GM18858 (cell line): Measurements from ENCODE around the gene UTP20.
A peak's percentile ranks its signal among the peaks of the same experiment; 100 is the strongest.
"Not testable (repeated sequence)": the region's sequence is repeated elsewhere in the genome, so short reads cannot be mapped to it uniquely, and the experiment has no call there.

Experiments
- ATAC-seq: cut with Tn5 transposase; IDR thresholded peaks from one replicate; pipeline ENCODE4 v1.9.1; 2021; ENCODE audit not compliant: unreplicated experiment

Gene UTP20

DNA sequence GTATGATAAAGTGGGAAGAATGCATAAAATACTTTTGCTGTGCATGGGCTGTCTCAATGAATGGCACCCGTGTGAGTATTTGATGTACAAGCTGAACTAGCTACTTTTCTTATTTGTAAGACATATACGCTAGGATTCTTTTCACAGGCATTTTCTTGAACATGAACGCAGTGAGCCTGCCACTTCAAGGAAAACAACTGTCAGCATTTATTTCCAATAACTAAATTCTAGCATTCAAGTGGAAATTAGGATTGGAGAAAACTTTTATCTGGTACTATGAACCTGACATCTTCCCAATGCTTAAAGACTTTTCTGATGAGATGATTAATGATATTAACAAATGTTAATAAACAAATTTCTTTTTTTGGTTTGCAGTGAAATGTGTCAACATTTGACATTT, 45.7 kb downstream of the UTP20 start:
- no peak for ATAC-seq

DNA sequence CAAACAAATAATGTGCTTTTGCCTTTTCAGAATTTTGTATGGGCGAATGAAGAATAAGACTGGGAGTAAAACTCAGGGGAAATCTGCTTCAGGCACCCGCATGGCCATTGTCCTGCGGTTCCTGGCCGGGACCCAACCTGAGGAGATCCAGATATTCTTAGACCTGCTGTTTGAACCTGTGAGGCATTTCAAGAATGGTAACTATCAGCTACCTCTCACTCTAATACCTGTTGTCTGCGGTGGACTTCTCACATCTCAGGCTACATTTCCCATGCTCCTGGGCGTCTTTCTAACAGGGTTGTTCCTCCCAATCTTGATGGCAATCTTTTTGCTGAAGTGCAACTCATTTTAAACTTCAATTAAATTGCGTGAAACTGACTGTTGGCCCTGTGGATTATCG, 47.1 kb downstream of the UTP20 start:
- no peak for ATAC-seq

DNA sequence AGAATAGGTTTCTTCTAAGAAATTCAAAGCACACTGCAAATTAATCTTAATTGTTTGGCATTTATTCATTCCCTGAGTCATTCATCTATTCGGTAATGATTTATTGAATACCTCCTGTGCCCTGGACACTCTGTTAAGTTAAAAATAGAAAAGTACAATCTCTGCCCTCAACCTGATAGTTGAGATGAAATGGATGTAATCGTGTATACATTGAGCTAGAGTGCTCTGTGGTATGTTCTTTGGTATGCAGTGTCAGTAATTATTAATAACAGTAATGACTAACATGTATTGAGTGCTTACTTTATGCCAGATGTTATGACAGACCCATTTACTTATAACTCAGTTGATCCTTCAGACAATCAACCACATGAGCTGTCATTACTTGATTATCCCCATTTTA, 47.6 kb downstream of the UTP20 start:
- no peak for ATAC-seq

DNA sequence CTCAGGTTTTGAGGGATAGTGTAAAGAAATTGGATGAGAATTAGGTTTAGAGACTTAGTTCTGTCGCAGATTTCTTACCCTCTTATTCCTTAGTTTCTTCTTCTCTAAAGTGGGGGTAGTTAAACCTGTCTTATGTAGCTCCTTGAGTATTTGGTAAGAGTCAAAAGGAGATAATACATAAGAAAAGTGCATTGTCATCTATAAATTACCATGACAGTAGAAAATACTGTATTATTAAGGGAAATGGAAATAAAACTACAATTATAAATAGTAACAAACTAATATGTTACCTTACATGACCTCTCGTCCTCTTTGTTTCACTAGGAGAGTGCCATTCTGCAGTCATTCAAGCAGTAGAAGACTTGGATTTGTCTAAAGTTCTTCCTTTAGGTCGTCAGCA, 49.0 kb downstream of the UTP20 start:
- no peak for ATAC-seq

DNA sequence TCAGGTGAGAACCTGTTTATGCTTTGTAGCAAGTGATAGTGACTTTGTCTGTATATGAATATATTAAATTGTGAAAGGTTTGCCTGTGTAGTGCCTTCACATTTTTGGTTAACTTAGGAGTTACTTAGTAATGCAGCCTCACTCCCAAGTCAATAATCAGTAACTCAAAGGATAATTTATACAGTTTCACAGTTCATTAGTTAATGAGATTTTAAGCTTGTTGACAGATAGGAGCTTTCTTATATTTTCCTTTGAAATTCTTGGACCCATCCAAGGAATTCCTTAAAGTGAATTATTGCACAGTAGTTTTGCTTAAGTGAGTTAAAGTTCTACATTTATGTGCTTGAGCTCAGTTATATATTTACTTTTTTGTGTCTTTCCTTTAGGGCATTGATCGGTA, 50.7 kb downstream of the UTP20 start:
- no peak for ATAC-seq

DNA sequence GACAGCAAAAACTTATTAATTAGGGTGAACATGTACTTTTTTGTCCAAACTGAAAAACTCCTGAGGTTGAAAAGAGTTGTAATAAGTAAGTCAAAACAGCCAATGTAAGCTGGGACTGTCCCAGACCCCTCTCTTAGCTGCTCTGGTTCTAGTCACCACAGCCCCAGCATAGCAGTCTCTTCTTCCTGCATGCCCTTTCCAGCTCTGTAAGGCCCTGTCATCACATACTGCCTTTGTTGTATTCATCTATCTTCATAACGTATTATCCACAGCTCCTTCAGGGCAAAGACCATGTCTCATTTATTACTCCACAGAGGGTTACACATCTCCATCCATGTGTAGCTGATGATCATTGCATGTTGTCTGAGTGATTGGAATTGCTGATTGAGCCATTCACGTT, 56.5 kb downstream of the UTP20 start:
- ATAC-seq: no peak

DNA sequence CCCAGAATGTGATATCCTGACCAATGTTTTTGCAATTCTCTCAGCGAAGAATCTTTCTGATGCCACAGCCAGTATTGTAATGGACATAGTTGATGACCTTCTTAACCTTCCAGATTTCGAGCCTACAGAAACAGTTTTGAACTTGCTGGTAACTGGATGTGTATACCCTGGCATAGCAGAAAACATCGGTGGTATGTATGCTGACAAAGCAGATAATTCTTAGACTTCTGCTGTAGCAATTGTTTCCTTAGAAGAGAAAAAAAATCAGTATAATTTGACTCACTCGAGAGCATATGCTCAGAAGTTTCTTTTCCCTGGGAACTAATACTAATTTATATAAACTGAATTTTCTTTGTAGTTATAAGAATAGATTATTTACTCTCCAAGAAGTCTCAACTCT, 58.2 kb downstream of the UTP20 start:
- no peak for ATAC-seq

DNA sequence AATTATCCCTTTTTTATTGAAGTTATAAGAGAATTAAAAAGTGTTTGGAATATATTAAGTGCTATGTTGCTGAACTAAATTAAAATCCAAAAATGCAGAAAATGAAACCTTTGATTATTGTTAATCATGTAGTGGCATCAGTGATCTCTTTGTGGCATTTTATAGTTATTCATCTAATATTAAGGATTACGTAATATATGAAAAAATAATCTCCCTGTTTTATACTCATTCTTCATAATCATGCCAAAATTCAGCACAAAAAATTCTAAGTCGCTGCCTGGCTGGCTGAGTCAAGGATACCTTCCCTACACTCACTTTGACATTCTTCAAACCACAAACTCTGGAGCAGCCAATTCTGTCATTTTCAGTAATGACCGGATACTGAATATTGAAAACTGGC, 64.0 kb downstream of the UTP20 start:
- no peak for ATAC-seq

DNA sequence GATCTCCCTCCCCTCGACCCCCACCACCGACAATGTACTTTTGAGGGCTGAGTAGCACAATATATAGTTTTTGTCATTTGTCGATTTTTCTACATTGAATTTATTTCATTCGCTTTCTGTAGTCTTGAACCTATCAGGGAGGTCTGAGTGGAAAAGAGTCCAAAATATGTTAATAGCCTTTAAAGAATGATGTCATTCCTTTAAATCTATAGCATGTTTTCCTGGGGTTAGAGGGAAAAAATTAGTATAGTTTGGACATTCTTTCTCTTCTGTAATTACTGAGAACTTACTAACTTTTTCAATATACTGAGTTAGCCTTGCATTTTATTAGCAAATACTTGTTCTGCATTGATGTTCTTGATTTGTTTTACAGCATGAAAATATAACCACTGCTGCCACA, 71.8 kb downstream of the UTP20 start:
- no peak for ATAC-seq

DNA sequence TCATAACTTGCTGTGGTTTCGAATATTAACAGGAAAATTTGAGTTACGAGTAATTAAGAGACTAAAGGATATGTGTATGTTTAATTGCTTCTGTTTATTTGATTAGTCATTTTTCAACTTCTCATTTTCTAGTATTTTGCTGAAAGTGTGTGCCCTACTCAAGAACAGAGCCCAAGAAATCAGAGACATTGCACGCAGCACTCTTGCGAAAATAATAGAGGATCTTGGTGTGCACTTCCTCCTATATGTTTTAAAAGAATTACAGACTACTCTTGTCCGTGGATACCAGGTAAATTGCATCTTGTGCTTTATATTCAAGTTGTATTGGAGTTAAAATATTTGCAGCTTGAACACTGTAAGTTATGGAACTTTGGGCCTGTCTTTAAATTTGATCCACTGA, 76.9 kb downstream of the UTP20 start:
- ATAC-seq: no peak

DNA sequence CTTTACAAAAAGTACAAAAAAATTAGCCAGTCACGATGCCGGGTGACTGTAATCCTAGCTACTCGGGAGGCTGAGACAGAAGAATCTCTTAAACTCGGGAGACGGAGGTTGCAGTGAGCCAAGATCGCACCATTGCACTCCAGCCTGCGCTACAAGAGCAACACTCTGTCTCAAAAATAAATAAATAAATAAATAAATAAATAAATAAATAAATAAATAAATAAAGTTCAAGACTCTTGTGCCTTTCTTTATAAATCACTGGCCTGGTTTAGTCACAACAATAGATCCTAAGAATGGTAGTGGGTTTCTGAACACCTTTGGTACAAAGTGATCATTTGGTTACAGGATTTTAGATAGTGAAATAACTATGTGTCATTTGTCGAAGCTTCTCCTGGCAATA, 81.5 kb downstream of the UTP20 start:
- ATAC-seq: no peak

DNA sequence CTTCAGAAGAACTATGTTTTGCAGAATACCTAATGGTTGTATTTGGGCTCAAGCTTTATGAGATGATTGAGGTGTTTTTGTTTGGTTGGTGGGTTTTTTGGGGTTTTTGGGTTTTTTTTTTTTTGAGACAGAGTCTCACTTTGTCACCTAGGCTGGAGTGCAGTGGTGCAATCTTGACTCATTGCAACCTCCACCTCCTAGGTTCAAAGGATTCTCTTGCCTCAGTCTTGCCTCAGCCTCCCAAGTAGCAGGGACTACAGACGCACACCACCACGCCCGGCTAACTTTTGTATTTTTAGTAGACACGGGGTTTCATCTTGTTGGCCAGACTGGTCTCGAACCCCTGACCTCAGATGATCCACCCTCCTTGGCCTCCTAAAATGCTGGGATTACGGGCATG, 88.1 kb downstream of the UTP20 start:
- no peak for ATAC-seq

DNA sequence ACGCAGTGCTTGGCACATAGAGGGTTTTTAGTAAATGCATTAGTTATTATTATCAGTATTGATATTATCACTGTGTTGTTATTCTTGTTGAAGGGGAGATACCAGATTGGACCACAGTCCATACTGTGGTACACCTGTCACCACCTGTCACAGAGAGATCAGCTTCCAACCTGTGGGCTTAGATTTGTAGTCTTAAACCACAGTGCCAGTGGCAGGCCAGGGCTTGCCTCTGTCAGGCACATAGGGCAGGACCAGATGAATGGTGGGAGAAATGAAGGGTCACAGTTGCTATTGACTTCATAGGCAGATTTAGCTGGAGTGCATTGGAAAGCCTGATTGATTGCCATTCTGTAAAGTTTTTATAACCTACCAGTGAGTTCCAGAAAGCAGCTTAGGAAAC, 92.5 kb downstream of the UTP20 start:
- ATAC-seq: no peak

DNA sequence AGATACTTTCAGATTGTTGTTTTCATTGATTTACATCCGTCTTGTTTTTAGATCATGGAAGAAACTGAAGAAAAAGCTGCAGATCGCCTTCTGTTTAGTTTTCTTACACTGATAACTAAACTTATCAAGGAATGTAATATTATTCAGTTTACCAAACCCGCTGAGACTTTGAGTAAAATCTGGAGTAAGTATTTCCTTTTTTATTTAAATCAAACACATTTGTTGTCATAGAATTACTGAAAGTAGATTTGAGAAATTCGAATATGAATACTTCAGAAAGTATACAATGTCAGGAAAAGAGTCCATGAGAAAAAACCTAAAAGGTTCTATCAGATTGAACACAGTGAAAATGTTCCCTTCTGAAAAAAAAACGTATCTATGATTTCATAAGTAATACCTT, 95.7 kb downstream of the UTP20 start:
- ATAC-seq: no peak

DNA sequence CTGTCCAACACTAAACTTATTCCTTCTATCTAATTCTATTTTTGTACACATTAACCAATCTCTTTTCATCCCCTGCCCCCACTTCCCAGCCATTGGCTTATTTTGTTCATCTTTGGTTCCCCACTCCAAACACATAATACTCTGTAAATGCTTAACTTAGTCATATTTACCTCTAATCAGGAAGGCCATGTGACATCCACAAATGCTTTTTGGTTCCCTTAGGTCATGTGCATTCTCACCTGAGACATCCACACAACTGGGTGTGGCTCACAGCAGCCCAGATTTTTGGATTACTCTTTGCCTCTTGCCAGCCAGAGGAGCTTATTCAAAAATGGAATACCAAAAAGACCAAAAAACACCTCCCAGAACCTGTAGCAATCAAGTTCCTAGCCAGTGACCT, 99.2 kb downstream of the UTP20 start:
- no peak for ATAC-seq

DNA sequence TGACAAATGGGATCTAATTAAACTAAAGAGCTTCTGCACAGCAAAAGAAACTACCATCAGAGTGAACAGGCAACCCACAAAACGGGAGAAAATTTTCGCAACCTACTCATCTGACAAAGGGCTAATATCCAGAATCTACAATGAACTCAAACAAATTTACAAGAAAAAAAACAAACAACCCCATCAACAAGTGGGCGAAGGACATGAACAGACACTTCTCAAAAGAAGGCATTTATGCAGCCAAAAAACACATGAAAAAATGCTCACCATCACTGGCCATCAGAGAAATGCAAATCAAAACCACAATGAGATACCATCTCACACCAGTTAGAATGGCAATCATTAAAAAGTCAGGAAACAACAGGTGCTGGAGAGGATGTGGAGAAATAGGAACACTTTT, 111.3 kb downstream of the UTP20 start:
- ATAC-seq: not testable (repeated sequence)

DNA sequence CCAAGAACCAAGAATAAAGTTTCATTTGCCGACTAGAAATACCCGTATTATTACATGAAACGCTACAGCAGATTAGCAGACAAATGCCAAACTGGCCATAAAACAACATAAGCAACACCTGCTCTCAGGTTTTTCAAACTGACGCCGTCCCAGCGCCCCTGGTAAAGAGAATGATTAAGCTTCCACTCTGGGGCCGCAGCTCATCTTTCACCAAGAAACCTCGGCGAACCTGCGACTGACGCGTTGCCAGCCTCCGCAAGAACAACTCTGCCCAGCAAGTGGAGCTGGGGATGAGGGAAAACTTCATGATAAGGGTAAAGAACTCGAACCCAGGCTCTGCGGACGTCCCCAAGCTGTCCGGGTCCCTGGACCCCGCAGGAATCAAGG, 127.1 kb downstream of the UTP20 start:
- ATAC-seq: no peak

DNA sequence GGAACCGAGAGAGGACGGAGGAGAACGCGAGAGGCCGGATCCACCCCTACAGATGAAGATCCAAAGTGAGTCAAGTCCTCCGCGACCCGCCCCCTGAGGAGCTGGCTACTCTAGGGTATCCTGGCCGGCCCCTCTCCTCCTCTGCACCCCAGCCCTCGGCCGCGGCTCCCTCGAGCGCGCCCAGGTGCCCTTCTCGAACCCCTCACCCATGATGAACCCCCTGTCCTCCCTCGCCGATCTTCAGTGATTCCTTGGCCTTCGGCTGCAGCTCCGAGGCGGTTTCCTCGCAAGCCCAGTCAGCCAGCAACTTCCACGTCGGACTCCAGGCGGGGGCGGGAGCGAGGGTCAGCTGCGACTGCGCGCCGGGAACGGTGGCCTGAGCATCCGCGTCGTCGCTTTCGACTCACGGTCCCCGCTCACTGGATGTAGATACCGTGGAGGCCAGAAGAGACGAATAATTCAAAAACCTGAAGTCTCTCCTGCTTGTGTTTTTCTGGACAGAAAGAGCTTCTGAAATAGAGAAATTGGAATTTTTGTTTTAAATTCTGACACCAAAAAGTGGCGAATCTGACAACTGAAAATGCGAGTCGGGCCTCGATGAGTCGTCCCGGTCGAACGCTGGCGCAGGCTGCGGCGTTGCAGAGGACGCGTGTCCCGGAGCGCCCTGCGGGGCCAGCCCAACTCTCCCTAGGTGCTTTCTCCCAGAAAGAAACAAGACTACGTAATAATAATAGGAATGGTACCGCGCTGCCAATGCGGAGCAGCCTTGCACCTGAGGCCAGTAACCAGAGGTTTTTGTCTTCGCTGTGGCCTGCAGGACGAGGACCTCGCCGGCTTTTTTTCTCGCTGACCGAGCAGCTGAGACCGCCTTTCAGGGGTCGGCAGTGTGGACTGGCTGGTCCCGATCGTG, 127.8 kb downstream of the UTP20 start, which contains the start of gene ARL1:
ARL1 (minus strand) TSS at position 337 of the 910 bp plus-strand sequence; CDS start at position 210, 127 bp downstream.
- ATAC-seq: peak; percentile 57

DNA sequence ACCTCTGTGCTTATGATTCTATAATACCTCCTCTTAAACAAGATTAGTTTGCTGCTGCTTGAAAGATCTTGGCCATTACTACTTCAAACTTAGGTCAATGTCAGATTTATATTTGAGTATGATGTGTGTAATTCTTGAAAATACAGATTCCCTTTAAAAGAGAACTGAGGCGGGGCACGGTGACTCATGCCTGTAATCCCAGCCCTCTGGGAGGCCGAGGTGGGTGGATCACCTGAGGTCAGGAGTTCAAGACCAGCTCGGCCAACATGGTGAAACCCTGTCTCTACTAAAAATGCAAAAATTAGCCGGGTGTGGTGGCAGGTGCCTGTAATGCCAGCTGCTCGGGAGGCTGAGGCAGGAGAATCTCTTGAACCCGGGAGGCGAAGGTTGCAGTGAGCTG, 130.3 kb downstream of the UTP20 start:
- ATAC-seq: not testable (repeated sequence)

DNA sequence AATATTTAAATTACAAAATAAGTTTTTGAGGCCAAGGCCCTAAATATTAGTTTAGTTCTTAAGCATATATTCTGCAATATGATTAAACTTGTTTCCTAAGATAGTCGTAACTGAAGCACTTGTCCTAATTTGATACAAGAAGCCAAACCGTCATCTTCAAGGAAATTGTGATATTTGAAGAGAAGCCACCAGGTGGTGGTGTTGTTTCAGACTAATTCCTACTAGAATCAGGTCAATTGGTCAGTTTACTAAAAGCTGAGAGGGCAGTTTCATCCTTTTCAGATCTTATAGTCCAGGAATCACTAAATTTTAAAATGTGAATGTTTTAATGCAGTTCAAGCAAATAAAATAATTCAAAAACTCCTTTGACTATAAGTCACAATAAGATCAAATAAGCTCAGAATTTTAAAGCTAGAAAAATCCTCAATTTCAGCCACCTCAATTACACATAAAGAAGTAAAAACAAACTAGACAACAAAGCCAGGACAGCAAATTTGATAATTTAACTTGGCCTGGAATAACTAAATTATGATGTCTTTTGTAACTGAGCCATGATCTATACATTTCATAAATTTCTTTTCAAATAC, 134.7 kb downstream of the UTP20 start:
- ATAC-seq: no peak

DNA sequence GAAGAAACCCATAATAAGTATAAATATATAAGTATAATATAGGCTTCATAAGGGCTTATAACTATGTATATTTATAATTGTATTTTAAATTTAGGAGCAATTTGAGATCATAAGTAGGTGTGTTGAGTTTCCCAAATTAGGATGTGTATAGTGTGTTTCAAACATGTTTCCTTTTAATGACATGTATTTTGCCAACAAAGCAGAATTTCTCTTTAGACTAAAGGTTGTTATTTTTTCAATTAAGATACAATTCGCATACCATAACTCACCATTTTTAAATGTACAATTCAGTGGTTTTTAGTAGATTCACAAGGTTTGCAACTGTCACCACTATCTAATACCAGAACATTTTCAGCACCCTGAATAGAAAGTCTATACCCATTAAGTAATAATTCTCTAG, 135.3 kb downstream of the UTP20 start:
- ATAC-seq: no peak

DNA sequence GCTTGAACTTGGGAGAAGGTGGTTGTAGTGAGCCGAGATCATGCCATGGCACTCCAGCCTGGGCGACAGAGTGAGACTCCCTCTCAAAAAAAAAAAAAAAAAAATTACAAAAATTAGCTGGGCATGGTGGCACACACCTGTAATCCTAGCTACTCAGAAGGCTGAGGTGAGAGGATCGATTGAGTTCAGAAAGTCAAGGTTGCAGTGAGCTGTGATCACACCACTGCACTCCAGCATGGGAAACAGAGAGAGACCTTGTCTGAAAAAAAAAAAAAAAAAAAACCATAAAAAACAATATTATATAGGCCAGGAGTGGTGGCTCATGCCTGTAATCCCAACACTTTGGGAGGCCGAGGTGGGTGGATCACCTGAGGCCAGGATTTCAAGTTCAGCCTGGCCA, 142.2 kb downstream of the UTP20 start:
- ATAC-seq: not testable (repeated sequence)

DNA sequence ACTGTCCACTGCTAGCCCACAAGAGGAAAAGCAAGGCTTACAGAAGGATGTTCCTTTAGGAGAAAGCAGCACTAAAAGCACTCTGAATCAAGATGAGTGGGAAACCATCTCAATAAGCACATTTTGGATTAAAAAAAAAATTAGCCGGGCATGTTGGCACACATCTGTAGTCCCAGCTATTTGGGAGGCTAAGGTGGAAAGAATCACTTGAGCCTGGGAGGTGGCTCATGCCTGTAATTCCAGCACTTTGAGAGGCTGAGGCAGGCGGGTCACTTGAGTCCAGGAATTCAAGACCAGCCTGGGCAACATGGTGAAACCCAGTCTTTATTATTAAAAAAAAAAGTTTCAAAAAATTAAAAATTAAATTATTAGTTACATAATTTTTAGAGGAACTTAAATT, 144.7 kb downstream of the UTP20 start:
- no peak for ATAC-seq
